GM19240 (cell line): Measurements from ENCODE around the gene COL6A1.

Experiments used
- DNase-seq: peaks from one replicate; pipeline ENCODE4 v3.0.0; 2011; ENCODE audit warnings: low spot score; ENCODE audit not compliant: insufficient read length

Gene COL6A1

GRCh38 chr21:46024141-46024540, 42.6 kb downstream of the COL6A1 start:
- no peak for DNase-seq

- DNase-seq = no peak
These were observed 43.7 kb downstream of the COL6A1 start for GRCh38 chr21:46025113-46025770.

- DNase-seq = no peak
These were observed 46.4 kb downstream of the COL6A1 start for GRCh38 chr21:46027851-46028493.

GRCh38 chr21:46028573-46029091, 47.1 kb downstream of the COL6A1 start:
- DNase-seq = no peak

- DNase-seq = no peak
These were observed 47.8 kb downstream of the COL6A1 start for GRCh38 chr21:46029186-46029924.

- no peak for DNase-seq
These were observed 49.9 kb downstream of the COL6A1 start for GRCh38 chr21:46031484-46031883.

GRCh38 chr21:46032100-46032499, 50.5 kb downstream of the COL6A1 start:
- no peak for DNase-seq

GRCh38 chr21:46033410-46034400, 52.1 kb downstream of the COL6A1 start:
- DNase-seq = no peak

GRCh38 chr21:46035809-46036695, 54.5 kb downstream of the COL6A1 start:
- no peak for DNase-seq

GRCh38 chr21:46036696-46037330, 55.2 kb downstream of the COL6A1 start:
- DNase-seq = no peak

- DNase-seq = no peak
These were observed 56.1 kb downstream of the COL6A1 start for GRCh38 chr21:46037331-46038325.

- no peak for DNase-seq
These were observed 56.8 kb downstream of the COL6A1 start for GRCh38 chr21:46038341-46038829.

- no peak for DNase-seq
These were observed 57.4 kb downstream of the COL6A1 start for GRCh38 chr21:46038871-46039397.

- no peak for DNase-seq
These were observed 58.5 kb downstream of the COL6A1 start for GRCh38 chr21:46039891-46040660.

- no peak for DNase-seq
These were observed 59.1 kb downstream of the COL6A1 start for GRCh38 chr21:46040707-46041106.

- DNase-seq = no peak
These were observed 59.6 kb downstream of the COL6A1 start for GRCh38 chr21:46041183-46041582.

GRCh38 chr21:46045154-46045553, 63.6 kb downstream of the COL6A1 start:
- DNase-seq = no peak
